H1 (cell line): Measurements from ENCODE around the gene NPHP4. TPM values are rescaled to one million over a fixed set of nuclear protein-coding genes. Genes with fewer than 3 reads are reported as not detected.

Experiments
- CTCF ChIA-PET: fragments of 300-600 bp; sonication (Branson Sonifier 250); formaldehyde crosslinking; loops from one replicate; lab custom pipeline; 2021; ENCODE audit not compliant: partially characterized antibody; lab: Charles Lee
- POLR2A ChIA-PET: fragments of 300-600 bp; sonication (Branson Sonifier 250); formaldehyde crosslinking; loops from one replicate; lab custom pipeline; 2021; ENCODE audit warnings: inconsistent platforms; ENCODE audit not compliant: partially characterized antibody; lab: Charles Lee
- DNase-seq, 2 experiments: peaks; one replicate each; pipeline versions ENCODE4 v3.0.0 to v3.0.0-alpha.2; 2010 to 2022; ENCODE audit warnings: low spot score in 2 of 2, low read depth in 1 of 2, mixed read lengths in 1 of 2
- FAIRE-seq: peaks from 2 replicates; lab custom pipeline; 2011; peaks lifted over from hg19 to GRCh38; lab: Jason Lieb, UNC
- H2AFZ ChIP-seq: 2 replicates; pipeline ENCODE4 v1.8.1; 2012; ENCODE audit warnings: low read length, inconsistent platforms
- H2AK5ac ChIP-seq: 2 replicates; pipeline ENCODE4 v1.6.1; 2013; ENCODE audit warnings: low read depth, low read length
- H2BK120ac ChIP-seq: replicated peaks from 2 replicates; pipeline ENCODE3; 2013; ENCODE audit warnings: low read depth, low read length, inconsistent platforms
- H2BK12ac ChIP-seq: 2 replicates; pipeline ENCODE4 v1.6.1; 2013; ENCODE audit warnings: low read depth, low read length
- H2BK15ac ChIP-seq: 2 replicates; pipeline ENCODE4 v1.6.1; 2013; ENCODE audit warnings: low read length
- H2BK20ac ChIP-seq: 2 replicates; pipeline ENCODE4 v1.6.1; 2013; ENCODE audit warnings: low read length
- H2BK5ac ChIP-seq: 2 replicates; pipeline ENCODE4 v1.6.1; 2013; ENCODE audit warnings: low read depth, low read length
- H3K14ac ChIP-seq: 2 replicates; pipeline ENCODE4 v1.6.1; 2013; ENCODE audit warnings: inconsistent platforms; ENCODE audit not compliant: insufficient read length
- H3K18ac ChIP-seq: 2 replicates; pipeline ENCODE4 v1.6.1; 2013; ENCODE audit warnings: low read length; ENCODE audit errors: extremely low read depth
- H3K23ac ChIP-seq: 2 replicates; pipeline ENCODE4 v1.6.1; 2013; ENCODE audit warnings: inconsistent platforms; ENCODE audit not compliant: insufficient read length
- H3K23me2 ChIP-seq: 2 replicates; pipeline ENCODE4 v1.6.1; 2013; ENCODE audit warnings: low read depth, low read length
- H3K27ac ChIP-seq: 2 replicates; pipeline ENCODE4 v1.6.1; 2011; ENCODE audit warnings: low read depth, low read length, inconsistent platforms
- H3K27me3 ChIP-seq, 4 experiments: replicated peaks in 1 of 4; 1 replicate in 1 of 4; 2 replicates in 3 of 4; pipeline versions ENCODE4 v1.6.1 to v1.8.1; 2011 to 2013; ENCODE audit warnings: low read length in 3 of 4, mild to moderate bottlenecking in 3 of 4, inconsistent platforms in 2 of 4, mixed read lengths in 2 of 4, moderate library complexity in 1 of 4; ENCODE audit not compliant: control insufficient read depth in 3 of 4, insufficient read depth in 3 of 4; ENCODE audit errors: extremely low read depth in 1 of 4
- H3K36me3 ChIP-seq, 4 experiments: 2 replicates each; pipeline versions ENCODE4 v1.6.1 to v1.8.1; 2011 to 2013; ENCODE audit warnings: mild to moderate bottlenecking in 4 of 4, low read length in 3 of 4, moderate library complexity in 2 of 4, control low read depth in 1 of 4, inconsistent platforms in 1 of 4; ENCODE audit not compliant: insufficient read depth in 4 of 4, control insufficient read depth in 2 of 4
- H3K4ac ChIP-seq: replicated peaks from 2 replicates; pipeline ENCODE3; 2013; ENCODE audit warnings: low read length, low read depth, mixed read lengths, inconsistent platforms; ENCODE audit not compliant: insufficient read length
- H3K4me1 ChIP-seq, 4 experiments: replicated peaks in 1 of 4; 1 replicate in 1 of 4; 2 replicates in 3 of 4; pipeline versions ENCODE4 v1.6.1 to v1.8.1; 2011 to 2013; ENCODE audit warnings: low read length in 3 of 4, inconsistent platforms in 2 of 4, mixed read lengths in 1 of 4; ENCODE audit not compliant: insufficient read depth in 4 of 4, control insufficient read depth in 3 of 4
- H3K4me2 ChIP-seq, 2 experiments: 2 replicates each; pipeline versions ENCODE4 v1.6.1 to v1.8.1; 2011 to 2013; ENCODE audit warnings: low read depth in 2 of 2, low read length in 2 of 2, control low read depth in 1 of 2, inconsistent platforms in 1 of 2, mild to moderate bottlenecking in 1 of 2; ENCODE audit not compliant: insufficient read depth in 1 of 2
- H3K4me3 ChIP-seq, 4 experiments: fragments of 200-600, 300-600 bp in 1 of 4; sonication (generic), shearing (Covaris generic), sonication (Bioruptor Twin) in 1 of 4; 2 replicates each; pipeline versions ENCODE4 v1.5.1 to v1.8.1; 2011 to 2016; ENCODE audit warnings: low read length in 4 of 4, low read depth in 3 of 4, control low read depth in 2 of 4, inconsistent platforms in 2 of 4, mild to moderate bottlenecking in 2 of 4, mixed read lengths in 1 of 4, moderate library complexity in 1 of 4; ENCODE audit not compliant: insufficient read depth in 2 of 4; ENCODE audit errors: extremely low read depth in 1 of 4
- H3K56ac ChIP-seq: replicated peaks from 2 replicates; pipeline ENCODE3; 2013; ENCODE audit warnings: low read depth, mild to moderate bottlenecking, mixed read lengths, low read length, inconsistent platforms; ENCODE audit not compliant: insufficient read length
- H3K79me1 ChIP-seq: 2 replicates; pipeline ENCODE4 v1.6.1; 2013; ENCODE audit warnings: low read depth, low read length, control low read depth
- H3K79me2 ChIP-seq, 2 experiments: 2 replicates each; pipeline versions ENCODE4 v1.6.1 to v1.8.1; 2012 to 2013; ENCODE audit warnings: low read length in 2 of 2, mild to moderate bottlenecking in 2 of 2, inconsistent platforms in 1 of 2; ENCODE audit not compliant: insufficient read depth in 2 of 2, control insufficient read depth in 1 of 2
- H3K9ac ChIP-seq, 4 experiments: replicated peaks in 1 of 4; 1 replicate in 1 of 4; 2 replicates in 3 of 4; pipeline versions ENCODE4 v1.6.1 to v1.8.1; 2011 to 2013; ENCODE audit warnings: low read depth in 3 of 4, low read length in 3 of 4, control low read depth in 2 of 4, mild to moderate bottlenecking in 2 of 4, moderate library complexity in 2 of 4, inconsistent platforms in 1 of 4; ENCODE audit errors: extremely low read depth in 1 of 4
- H3K9me3 ChIP-seq, 2 experiments: 2 replicates each; pipeline versions ENCODE4 v1.6.1 to v1.8.1; 2012 to 2013; ENCODE audit warnings: mild to moderate bottlenecking in 2 of 2, moderate library complexity in 2 of 2, control low read depth in 1 of 2, inconsistent platforms in 1 of 2, low read depth in 1 of 2, low read length in 1 of 2, mixed read lengths in 1 of 2; ENCODE audit not compliant: insufficient read depth in 2 of 2
- H4K20me1 ChIP-seq, 2 experiments: replicated peaks in 1 of 2; 2 replicates each; pipeline versions ENCODE3 to v1.8.1; 2011 to 2013; ENCODE audit warnings: inconsistent platforms in 2 of 2, low read length in 2 of 2, mild to moderate bottlenecking in 1 of 2; ENCODE audit not compliant: insufficient read depth in 2 of 2, control insufficient read depth in 1 of 2
- H4K5ac ChIP-seq: 2 replicates; pipeline ENCODE4 v1.6.1; 2013; ENCODE audit warnings: low read length, low read depth, mixed read lengths, inconsistent platforms; ENCODE audit not compliant: insufficient read length
- H4K8ac ChIP-seq: 2 replicates; pipeline ENCODE4 v1.8.0; 2013; ENCODE audit warnings: mild to moderate bottlenecking, moderate library complexity, low read length, inconsistent platforms; ENCODE audit not compliant: insufficient read depth; ENCODE audit errors: extremely low read depth
- H4K91ac ChIP-seq: replicated peaks from 2 replicates; pipeline ENCODE3; 2013; ENCODE audit warnings: low read length, mixed read lengths, inconsistent platforms; ENCODE audit not compliant: insufficient read length
- ASH2L ChIP-seq: fragments of 200-600, 300-600 bp; sonication (generic); IDR thresholded peaks from one replicate; pipeline ENCODE4 v1.7.1; 2017; ENCODE audit warnings: low read length
- POLR2A ChIP-seq, 2 experiments: IDR thresholded peaks; 1 replicate in 1 of 2; 2 replicates in 1 of 2; pipeline ENCODE4 v1.6.1; 2011; ENCODE audit warnings: low read depth in 2 of 2, low read length in 2 of 2, mild to moderate bottlenecking in 2 of 2; ENCODE audit errors: control extremely low read depth in 1 of 2
- SUZ12 ChIP-seq: fragments of 200-600 bp; sonication (generic); IDR thresholded peaks from 2 replicates; pipeline ENCODE4 v1.6.1; 2012; ENCODE audit warnings: mild to moderate bottlenecking, inconsistent platforms, low read length, moderate library complexity, mixed read lengths
- WGBS, 2 experiments: shearing (Covaris generic) in 1 of 2; methylation state at CpG; one replicate each; pipeline versions ENCODE4 v1.1.6 to v1.1.7; 2013 to 2015; ENCODE audit warnings: low lambda C conversion rate in 2 of 2, mixed read lengths in 2 of 2, inconsistent platforms in 1 of 2, low coverage in 1 of 2, missing lambda C conversion rate in 1 of 2; ENCODE audit not compliant: insufficient replicate concordance in 2 of 2, insufficient coverage in 1 of 2, insufficient read length in 1 of 2; ENCODE audit errors: extremely low coverage in 1 of 2, missing lambda C conversion rate in 1 of 2; 5-methylcytosine and 5-hydroxymethylcytosine counted together
- polyA plus RNA-seq, 7 experiments: library from polyadenylated mRNA; depleted of rRNA in 3 of 7; stranded (reverse) in 5 of 7; unstranded in 2 of 7; fragments of >200 nt in 5 of 7; fragments of 200-250 nt in 2 of 7; gene quantifications; 1 replicate in 5 of 7; 2 replicates in 1 of 7; 4 replicates in 1 of 7; pipeline versions ENCODE4 v1.2.1 to v1.2.3, GENCODE V29; 2011 to 2013; ENCODE audit warnings: missing spikeins in 2 of 7, mixed read lengths in 2 of 7
- total RNA-seq: library from RNA; stranded (reverse); fragmentation: NEBNext Ultra II Directional; extraction: Animal tissue kit (Norgen Biotek cat#: 25700); gene quantifications from 2 replicates; pipeline ENCODE4 v1.2.1, GENCODE V29; 2021
- TF ChIP-seq, protein P1 (sequence below): IDR thresholded peaks from 2 replicates; pipeline ENCODE4 v1.6.1; 2012; ENCODE audit warnings: low read length, inconsistent platforms

Gene NPHP4
- total and polyA plus RNA-seq, 2 of the 8 experiments (the other 6 are each of a cell fraction or from before 2014, with no cell fraction given), result 5.8 to 14.0 TPM

DNA sequence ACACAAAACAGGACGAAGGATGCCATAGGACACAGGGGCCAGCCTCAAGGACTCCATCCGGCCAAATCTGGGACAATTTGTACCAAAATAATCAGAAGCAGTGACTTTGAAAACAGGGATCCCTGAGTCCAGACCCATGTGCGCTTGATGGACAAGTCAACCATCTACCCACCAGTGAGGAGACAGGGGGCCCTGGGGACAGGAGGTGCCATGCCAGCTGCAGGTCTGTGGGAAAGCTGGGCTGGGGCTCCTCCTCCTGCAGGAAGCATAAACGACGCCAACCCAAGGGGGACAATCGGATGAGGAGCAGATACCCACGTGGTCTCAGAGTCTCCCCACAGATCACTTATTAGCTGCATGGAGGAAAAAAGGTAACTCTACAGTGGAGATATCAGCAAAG is 50.6 kb downstream of the NPHP4 start:
- H3K27ac ChIP-seq, result no peak overlapping the region
- no peak overlapping the region for H2BK15ac ChIP-seq
- H4K91ac ChIP-seq, result no peak overlapping the region
- H3K4me1 ChIP-seq, result no peaks in the 10 kb centered on the region
- H3K9ac ChIP-seq, result no peak overlapping the region
- no peak overlapping the region for H3K4me2 ChIP-seq
- no peaks in the 10 kb centered on the region for H3K27me3 ChIP-seq
- H4K5ac ChIP-seq, result no peak overlapping the region
- no peak overlapping the region for H2BK5ac ChIP-seq
- POLR2A ChIA-PET, result no interaction called here
- H3K36me3 ChIP-seq, result peaks cover 0 to 12% (median 4%) of the 10 kb centered on the region in 4 experiments; a peak in 6 of 8 replicates
- H3K18ac ChIP-seq, result no peak overlapping the region
- no peak overlapping the region for H2AK5ac ChIP-seq
- no peaks in the 10 kb centered on the region for H3K23me2 ChIP-seq
- H4K20me1 ChIP-seq, result no peaks in the 10 kb centered on the region
- H3K79me1 ChIP-seq, result no peaks in the 10 kb centered on the region; the same call in 1 of the 2 replicates
- H3K9me3 ChIP-seq, result peaks cover 0 to 10% of the 10 kb centered on the region in 2 experiments; a peak in 1 of 4 replicates
- H3K4me3 ChIP-seq, result no peak overlapping the region
- no peak overlapping the region for H2AFZ ChIP-seq
- no peak overlapping the region for H2BK12ac ChIP-seq
- DNase-seq (peak in 1 of 2 experiments; percentile 11), FAIRE-seq (no peak)
- H2BK20ac ChIP-seq, result no peak overlapping the region
- H3K14ac ChIP-seq, result no peak overlapping the region
- H4K8ac ChIP-seq, result no peak overlapping the region; the same call in 1 of the 2 replicates
- H3K56ac ChIP-seq, result no peak overlapping the region
- 92% methylated on average over 7 of the region's 7 CpGs; no CpG with 5 or more reads in 1 of the 2 experiments for WGBS, 2 experiments
- H3K79me2 ChIP-seq, result no peaks in the 10 kb centered on the region
- no peak overlapping the region for H2BK120ac ChIP-seq
- H3K23ac ChIP-seq, result no peak overlapping the region
- H3K4ac ChIP-seq, result no peak overlapping the region
- CTCF ChIA-PET, result no interaction called here
- no peak for TF ChIP-seq SUZ12
- no peak for TF ChIP-seq POLR2A (IDR thresholded peaks at IDR 0.05; ENCODE audit: control extremely low read depth in 1 of 2, low read depth in 2 of 2, low read length in 2 of 2)
- no peak for TF ChIP-seq ASH2L
- TF ChIP-seq, protein P1, sequence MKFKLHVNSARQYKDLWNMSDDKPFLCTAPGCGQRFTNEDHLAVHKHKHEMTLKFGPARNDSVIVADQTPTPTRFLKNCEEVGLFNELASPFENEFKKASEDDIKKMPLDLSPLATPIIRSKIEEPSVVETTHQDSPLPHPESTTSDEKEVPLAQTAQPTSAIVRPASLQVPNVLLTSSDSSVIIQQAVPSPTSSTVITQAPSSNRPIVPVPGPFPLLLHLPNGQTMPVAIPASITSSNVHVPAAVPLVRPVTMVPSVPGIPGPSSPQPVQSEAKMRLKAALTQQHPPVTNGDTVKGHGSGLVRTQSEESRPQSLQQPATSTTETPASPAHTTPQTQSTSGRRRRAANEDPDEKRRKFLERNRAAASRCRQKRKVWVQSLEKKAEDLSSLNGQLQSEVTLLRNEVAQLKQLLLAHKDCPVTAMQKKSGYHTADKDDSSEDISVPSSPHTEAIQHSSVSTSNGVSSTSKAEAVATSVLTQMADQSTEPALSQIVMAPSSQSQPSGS, result no peak
